Bronchial epithelial cell (primary cell): Measurements from ENCODE around the gene SMYD3. TPM values are rescaled to one million over a fixed set of nuclear protein-coding genes. Genes with fewer than 3 reads are reported as not detected.

Source experiments
- DNase-seq: peaks from one replicate; pipeline ENCODE4 v3.0.0-alpha.2; 2010; ENCODE audit warnings: low read depth
- FAIRE-seq: peaks from 2 replicates; lab custom pipeline; 2011; peaks lifted over from hg19 to GRCh38; lab: Jason Lieb, UNC
- H3K27me3 ChIP-seq: 2 replicates; pipeline ENCODE4 v1.5.1; 2011; ENCODE audit warnings: low read length; ENCODE audit not compliant: control insufficient read depth, insufficient read depth
- H3K36me3 ChIP-seq: 2 replicates; pipeline ENCODE4 v1.5.1; 2011; ENCODE audit warnings: low read length; ENCODE audit not compliant: control insufficient read depth, insufficient read depth
- H3K4me3 ChIP-seq: 2 replicates; pipeline ENCODE4 v1.5.1; 2011; ENCODE audit warnings: mild to moderate bottlenecking, low read depth, low read length, control low read depth
- CTCF ChIP-seq: IDR thresholded peaks from 2 replicates; pipeline ENCODE4 v1.5.1; 2011; ENCODE audit warnings: mild to moderate bottlenecking, moderate library complexity, low read length, control low read depth, inconsistent platforms; ENCODE audit not compliant: insufficient read depth, severe bottlenecking
- total RNA-seq: library from RNA; depleted of rRNA; stranded (reverse); fragments of >200 nt; gene quantifications from 2 replicates; pipeline ENCODE4 v1.2.1, GENCODE V29; 2014

The SMYD3 gene
- total RNA-seq, 1 donor from 2014 or later, result 17.4 TPM

- no peak for TF ChIP-seq CTCF
- Histone ChIP-seq H3K4me3 (no peak overlapping the region), H3K27me3 (no peaks in the 10 kb centered on the region), H3K36me3 (no peaks in the 10 kb centered on the region)
- FAIRE-seq (no peak), DNase-seq (no peak)
Measured at GRCh38 chr1:245990315-245991022, 516.6 kb downstream of the SMYD3 start.

- no peak overlapping the region for H3K4me3 ChIP-seq
- FAIRE-seq, result no peak
Measured at GRCh38 chr1:245988393-245989078, 518.5 kb downstream of the SMYD3 start.

GRCh38 chr1:245987997-245988392, 519.1 kb downstream of the SMYD3 start:
- FAIRE-seq (no peak), DNase-seq (no peak)
- Histone ChIP-seq H3K27me3 (no peaks in the 10 kb centered on the region), H3K36me3 (no peaks in the 10 kb centered on the region), H3K4me3 (no peak overlapping the region)
- no peak for TF ChIP-seq CTCF

More at GRCh38 chr1:245988393-245989078, 518.5 kb downstream of the SMYD3 start:
- Histone ChIP-seq H3K36me3 (no peaks in the 10 kb centered on the region), H3K27me3 (no peaks in the 10 kb centered on the region)
- TF ChIP-seq CTCF, result no peak
- DNase-seq, result no peak

GRCh38 chr1:245987577-245987976, 519.5 kb downstream of the SMYD3 start:
- no peak for TF ChIP-seq CTCF
- no peaks in the 10 kb centered on the region for H3K27me3 ChIP-seq
- no peak for DNase-seq
- no peak for FAIRE-seq
- H3K36me3 ChIP-seq, result no peaks in the 10 kb centered on the region
- no peak overlapping the region for H3K4me3 ChIP-seq

- TF ChIP-seq CTCF, result no peak
- FAIRE-seq, result no peak
Measured at GRCh38 chr1:245987219-245987545, 519.9 kb downstream of the SMYD3 start.

More at GRCh38 chr1:245987219-245987545, 519.9 kb downstream of the SMYD3 start:
- no peaks in the 10 kb centered on the region for H3K36me3 ChIP-seq
- no peak for DNase-seq
- H3K27me3 ChIP-seq, result no peaks in the 10 kb centered on the region
- no peak overlapping the region for H3K4me3 ChIP-seq
